MCF 10A (cell line): ENCODE data around the gene KCNAB2. TPM values are rescaled to one million over a fixed set of nuclear protein-coding genes. Genes with fewer than 3 reads are reported as not detected.

Experiments used
- BruUV-seq: library from RNA; stranded (reverse); fragments of 400-500 nt; replicated peaks from 2 replicates; lab custom pipeline; 2021; lab: Mats Ljungman, UMichigan
- CTCF ChIA-PET: fragments of 300-600 bp; sonication (Branson Sonifier 250); formaldehyde crosslinking; extraction: SDS; loops from one replicate; lab custom pipeline; 2021; ENCODE audit warnings: antibody characterized with exemption, inconsistent platforms; lab: Yijun Ruan, JAX
- POLR2A ChIA-PET: fragments of 300-600, 350-650 bp; sonication (Branson Sonifier 250); formaldehyde crosslinking; extraction: SDS; loops from one replicate; lab custom pipeline; 2020; ENCODE audit warnings: antibody characterized with exemption, inconsistent platforms; lab: Yijun Ruan, JAX
- DNase-seq: peaks from one replicate; pipeline ENCODE4 v3.0.0-alpha.2; 2018; ENCODE audit not compliant: unreplicated experiment
- H3K27ac Mint-ChIP-seq: one replicate; pipeline ENCODE4 v1.8.0; 2022; ENCODE audit warnings: mild to moderate bottlenecking, low read depth, mixed read lengths; ENCODE audit not compliant: unreplicated experiment
- H3K27me3 Mint-ChIP-seq: one replicate; pipeline ENCODE4 v1.8.0; 2022; ENCODE audit warnings: mixed read lengths; ENCODE audit not compliant: insufficient read depth, unreplicated experiment
- H3K36me3 Mint-ChIP-seq: one replicate; pipeline ENCODE4 v1.8.0; 2022; ENCODE audit warnings: mild to moderate bottlenecking, moderate library complexity, mixed read lengths; ENCODE audit not compliant: insufficient read depth, unreplicated experiment
- H3K4me1 Mint-ChIP-seq: one replicate; pipeline ENCODE4 v1.8.0; 2022; ENCODE audit warnings: mixed read lengths; ENCODE audit not compliant: insufficient read depth, unreplicated experiment
- H3K4me3 Mint-ChIP-seq: one replicate; pipeline ENCODE4 v1.8.0; 2022; ENCODE audit warnings: mild to moderate bottlenecking, moderate library complexity, mixed read lengths; ENCODE audit not compliant: unreplicated experiment
- H3K9me3 Mint-ChIP-seq: one replicate; pipeline ENCODE4 v1.8.0; 2022; ENCODE audit warnings: mixed read lengths; ENCODE audit not compliant: unreplicated experiment
- intact Hi-C: fragments of 100-400 bp; cut with micrococcal nuclease; formaldehyde crosslinking; loops from 2 replicates; pipeline ENCODE4 v1.14.1; 2022
- total RNA-seq: library from RNA; stranded (reverse); gene quantifications from 2 replicates; pipeline ENCODE4 v1.2.3, GENCODE V29; 2022
- TF ChIP-seq, protein P1 (sequence below): fragments of 200-600 bp; IDR thresholded peaks from one replicate; pipeline ENCODE4 v1.8.0; 2022; ENCODE audit warnings: antibody characterized with exemption, mild to moderate bottlenecking; ENCODE audit not compliant: unreplicated experiment

The KCNAB2 gene
- total RNA-seq, 1 experiment from 2014 or later, result 11.8 TPM

DNA sequence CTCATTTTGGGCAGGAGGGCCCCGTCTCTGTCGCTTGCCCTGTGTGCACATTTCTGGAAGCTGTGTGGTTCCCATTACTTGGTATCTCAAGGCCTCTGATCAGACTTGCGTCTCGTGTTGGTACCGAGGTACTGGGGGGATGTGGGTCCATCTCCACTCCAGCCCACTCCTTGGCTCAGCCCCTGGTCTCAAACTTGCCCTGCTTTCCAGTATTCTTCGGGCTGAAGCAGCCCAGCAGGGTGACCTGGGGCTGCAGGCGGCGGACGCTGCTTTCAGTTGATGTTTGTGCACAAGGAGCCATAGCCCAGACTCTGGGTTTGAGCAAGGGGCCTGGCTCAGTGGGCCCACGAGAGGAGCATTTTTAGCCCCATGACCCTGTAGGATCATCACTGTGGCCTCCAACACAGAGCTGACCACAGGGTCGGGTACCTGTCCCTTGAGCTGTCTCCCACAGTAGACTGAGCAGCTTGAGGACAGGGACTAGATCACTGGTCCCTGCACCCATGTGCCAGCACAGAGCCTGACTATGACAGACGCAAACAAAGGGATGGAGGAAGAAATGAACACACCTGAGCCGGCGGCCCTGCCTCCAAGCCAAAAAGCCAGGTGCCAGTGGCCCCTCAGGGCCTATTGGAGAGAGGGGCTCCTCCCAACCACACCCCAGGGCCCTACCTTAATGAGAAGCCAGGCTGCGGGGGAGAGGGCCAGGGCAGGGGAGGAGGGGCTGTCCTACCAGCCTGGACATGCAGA lies 87.6 kb downstream of the KCNAB2 start:
- H3K4me3 Mint-ChIP-seq, result no peak overlapping the region
- intact Hi-C loops, result no loop called here
- POLR2A ChIA-PET, result no interaction called here
- no peak for DNase-seq
- H3K9me3 Mint-ChIP-seq, result peaks cover 13% of the 10 kb centered on the region
- no TSS peak for BruUV-seq
- H3K27ac Mint-ChIP-seq, result no peak overlapping the region
- H3K27me3 Mint-ChIP-seq, result no peaks in the 10 kb centered on the region
- no peaks in the 10 kb centered on the region for H3K4me1 Mint-ChIP-seq
- TF ChIP-seq, protein P1, sequence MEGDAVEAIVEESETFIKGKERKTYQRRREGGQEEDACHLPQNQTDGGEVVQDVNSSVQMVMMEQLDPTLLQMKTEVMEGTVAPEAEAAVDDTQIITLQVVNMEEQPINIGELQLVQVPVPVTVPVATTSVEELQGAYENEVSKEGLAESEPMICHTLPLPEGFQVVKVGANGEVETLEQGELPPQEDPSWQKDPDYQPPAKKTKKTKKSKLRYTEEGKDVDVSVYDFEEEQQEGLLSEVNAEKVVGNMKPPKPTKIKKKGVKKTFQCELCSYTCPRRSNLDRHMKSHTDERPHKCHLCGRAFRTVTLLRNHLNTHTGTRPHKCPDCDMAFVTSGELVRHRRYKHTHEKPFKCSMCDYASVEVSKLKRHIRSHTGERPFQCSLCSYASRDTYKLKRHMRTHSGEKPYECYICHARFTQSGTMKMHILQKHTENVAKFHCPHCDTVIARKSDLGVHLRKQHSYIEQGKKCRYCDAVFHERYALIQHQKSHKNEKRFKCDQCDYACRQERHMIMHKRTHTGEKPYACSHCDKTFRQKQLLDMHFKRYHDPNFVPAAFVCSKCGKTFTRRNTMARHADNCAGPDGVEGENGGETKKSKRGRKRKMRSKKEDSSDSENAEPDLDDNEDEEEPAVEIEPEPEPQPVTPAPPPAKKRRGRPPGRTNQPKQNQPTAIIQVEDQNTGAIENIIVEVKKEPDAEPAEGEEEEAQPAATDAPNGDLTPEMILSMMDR, result no peak
- CTCF ChIA-PET, result no interaction called here
- H3K36me3 Mint-ChIP-seq, result no peaks in the 10 kb centered on the region

DNA sequence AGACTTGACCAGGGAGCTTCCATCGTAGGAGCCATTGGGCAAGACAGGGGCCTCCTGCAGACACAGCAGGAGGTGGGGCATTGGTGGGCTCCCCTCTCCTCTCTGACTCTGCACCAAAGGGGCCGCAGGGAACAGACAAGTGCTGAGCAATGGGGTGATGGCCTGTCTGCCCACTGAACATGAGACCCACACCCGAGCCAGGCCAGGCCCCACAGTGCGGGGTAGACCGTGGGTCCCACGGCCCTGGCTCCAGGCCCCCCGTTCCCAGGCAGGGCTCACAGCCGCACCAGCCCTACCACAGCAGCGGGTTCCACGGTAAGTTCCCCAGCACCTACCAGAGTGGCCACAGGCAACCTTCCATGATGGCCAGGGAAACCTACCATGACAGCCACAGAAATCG lies 88.5 kb downstream of the KCNAB2 start:
- H3K9me3 Mint-ChIP-seq, result peaks cover 13% of the 10 kb centered on the region
- DNase-seq, result no peak
- intact Hi-C loops, result no loop called here
- TF ChIP-seq, protein P1, result no peak
- BruUV-seq, result no TSS peak
- H3K36me3 Mint-ChIP-seq, result no peaks in the 10 kb centered on the region
- ChIA-PET POLR2A (no interaction called here), CTCF (no interaction called here)
- H3K4me3 Mint-ChIP-seq, result no peak overlapping the region
- H3K27ac Mint-ChIP-seq, result no peak overlapping the region
- H3K4me1 Mint-ChIP-seq, result no peaks in the 10 kb centered on the region
- no peaks in the 10 kb centered on the region for H3K27me3 Mint-ChIP-seq

DNA sequence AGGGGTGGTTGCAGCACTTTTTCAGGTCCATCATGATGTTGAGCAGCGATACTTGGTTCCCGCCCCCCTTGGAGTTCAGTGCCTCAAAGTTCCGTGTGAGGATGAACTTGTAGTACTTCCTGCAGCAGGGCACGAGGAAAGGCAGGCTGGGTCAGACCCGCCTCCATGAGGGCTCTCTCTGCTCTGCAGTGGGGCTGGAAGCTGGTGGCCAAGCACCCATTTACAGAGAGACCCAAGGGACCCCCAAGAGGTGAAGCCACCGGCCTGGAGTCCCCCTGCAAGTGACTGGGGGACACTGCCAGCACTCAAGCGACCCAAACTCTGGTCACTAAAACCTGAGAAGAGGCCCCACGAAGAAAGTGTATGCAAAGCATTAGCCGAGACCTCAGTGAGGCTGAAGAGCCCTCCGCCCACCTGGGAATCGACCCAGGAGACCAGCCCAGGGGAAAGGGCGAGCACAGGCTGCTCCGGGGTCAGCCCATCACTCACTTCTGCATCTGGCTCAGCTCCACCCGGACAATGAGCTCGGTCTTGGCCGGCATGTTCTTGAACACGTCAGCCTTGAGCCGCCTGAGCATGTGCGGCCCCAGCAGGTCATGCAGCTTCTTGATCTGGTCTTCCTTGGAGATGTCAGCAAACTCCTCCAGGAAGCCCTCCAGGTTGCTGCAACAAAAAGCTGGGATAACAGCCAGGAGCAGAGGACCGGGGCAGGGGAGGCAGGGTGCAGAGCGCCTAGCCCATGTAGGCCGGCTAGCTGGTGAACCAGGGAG lies 89.2 kb downstream of the KCNAB2 start:
- Mint-ChIP-seq H3K4me1 (no peaks in the 10 kb centered on the region), H3K27ac (no peak overlapping the region), H3K9me3 (peaks cover 13% of the 10 kb centered on the region), H3K36me3 (no peaks in the 10 kb centered on the region), H3K4me3 (no peak overlapping the region), H3K27me3 (no peaks in the 10 kb centered on the region)
- CTCF ChIA-PET, result no interaction called here
- POLR2A ChIA-PET, result interaction anchor here (0.5 kb wide), 1 partner anchor 21 kb away, joined by 3 read pairs; no protein-coding TSS in a partner anchor
- intact Hi-C loops, result no loop called here
- DNase-seq, result no peak
- BruUV-seq, result no TSS peak
- TF ChIP-seq, protein P1, result no peak

DNA sequence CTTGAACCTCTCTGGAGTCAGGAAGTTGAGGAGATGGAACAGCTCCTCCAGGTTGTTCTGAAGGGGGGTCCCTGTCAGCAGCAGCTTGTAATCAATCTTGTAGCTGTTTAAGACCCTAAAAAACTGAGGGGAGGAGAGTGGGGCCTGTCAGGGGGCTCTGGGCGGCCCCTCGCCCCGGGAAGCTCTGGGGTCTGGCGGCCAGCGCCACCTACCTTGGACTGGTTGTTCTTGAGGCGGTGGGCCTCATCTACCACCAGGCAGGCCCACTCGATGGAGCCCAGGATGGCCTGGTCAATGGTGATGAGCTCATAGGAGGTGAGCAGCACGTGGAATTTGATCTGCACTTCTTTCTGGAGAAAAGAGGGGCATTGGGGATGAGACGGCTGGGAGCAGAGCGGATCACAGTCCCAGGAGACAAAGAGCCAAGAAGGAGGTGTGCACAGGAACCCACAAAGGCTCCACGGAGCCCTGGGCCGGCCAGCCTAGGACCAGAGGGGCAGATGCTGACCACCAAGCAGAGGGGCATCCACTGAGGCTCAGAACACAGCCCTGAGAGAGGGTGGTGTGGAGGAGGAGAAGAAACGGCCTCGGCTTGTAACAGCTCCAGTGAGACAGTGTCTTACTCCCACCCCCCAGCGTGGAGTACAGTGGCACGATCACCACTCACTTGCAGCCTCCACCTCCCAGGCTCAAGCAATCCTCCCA lies 91.0 kb downstream of the KCNAB2 start:
- Mint-ChIP-seq H3K27me3 (no peaks in the 10 kb centered on the region), H3K4me3 (no peak overlapping the region), H3K36me3 (no peaks in the 10 kb centered on the region), H3K27ac (no peak overlapping the region), H3K9me3 (peaks cover 13% of the 10 kb centered on the region), H3K4me1 (no peaks in the 10 kb centered on the region)
- BruUV-seq, result no TSS peak
- TF ChIP-seq, protein P1, result no peak
- ChIA-PET POLR2A (interaction anchor here (1.1 kb wide), 1 partner anchor 24 kb away, joined by 4 read pairs; no protein-coding TSS in a partner anchor), CTCF (interaction anchor here (0.6 to 1.1 kb wide), 3 partner anchors 42 to 268 kb away, joined by 3 to 4 read pairs (median 3); no protein-coding TSS in a partner anchor)
- intact Hi-C loops, result no loop called here
- no peak for DNase-seq
